Hematopoietic multipotent progenitor cell treated with erythropoietin and hydrocortisone succinate and interleukin-3 and kit ligand, for 15 days (in vitro differentiated cells): ENCODE data around the gene SHISAL1.
"Not testable (repeated sequence)": the region's sequence is repeated elsewhere in the genome, so short reads cannot be mapped to it uniquely, and the experiment has no call there.

ENCODE experiments used
- DNase-seq: peaks from one replicate; pipeline ENCODE4 v3.0.0-alpha.2; 2015; ENCODE audit warnings: low spot score

The SHISAL1 gene

GRCh38 chr22:44260216-44261035 lies 52.3 kb downstream of the SHISAL1 start:
- no peak for DNase-seq

- no peak for DNase-seq
Measured at GRCh38 chr22:44259366-44260215, 53.2 kb downstream of the SHISAL1 start.

- DNase-seq = no peak
Measured at GRCh38 chr22:44256556-44257485, 55.9 kb downstream of the SHISAL1 start.

- DNase-seq = no peak
Measured at GRCh38 chr22:44256085-44256484, 56.7 kb downstream of the SHISAL1 start.

GRCh38 chr22:44254811-44255210 lies 57.9 kb downstream of the SHISAL1 start:
- no peak for DNase-seq

GRCh38 chr22:44249376-44250147 lies 63.2 kb downstream of the SHISAL1 start:
- DNase-seq = no peak

GRCh38 chr22:44248926-44249325 lies 63.8 kb downstream of the SHISAL1 start:
- DNase-seq = no peak

- no peak for DNase-seq
Measured at GRCh38 chr22:44247923-44248892, 64.5 kb downstream of the SHISAL1 start.

- no peak for DNase-seq
Measured at GRCh38 chr22:44247346-44247745, 65.4 kb downstream of the SHISAL1 start.

- no peak for DNase-seq
Measured at GRCh38 chr22:44246615-44247326, 66.0 kb downstream of the SHISAL1 start.

- DNase-seq = no peak
Measured at GRCh38 chr22:44245867-44246266, 66.9 kb downstream of the SHISAL1 start.

GRCh38 chr22:44245438-44245837 lies 67.3 kb downstream of the SHISAL1 start:
- DNase-seq = no peak

- no peak for DNase-seq
Measured at GRCh38 chr22:44244265-44244822, 68.4 kb downstream of the SHISAL1 start.

GRCh38 chr22:44243761-44244160 lies 69.0 kb downstream of the SHISAL1 start:
- no peak for DNase-seq

GRCh38 chr22:44242946-44243724 lies 69.6 kb downstream of the SHISAL1 start:
- no peak for DNase-seq

- DNase-seq = not testable (repeated sequence)
Measured at GRCh38 chr22:44241121-44241520, 71.6 kb downstream of the SHISAL1 start.

- DNase-seq = no peak
Measured at GRCh38 chr22:44237290-44237689, 75.5 kb downstream of the SHISAL1 start.

- not testable (repeated sequence) for DNase-seq
Measured at GRCh38 chr22:44234372-44234771, 78.4 kb downstream of the SHISAL1 start.
